Measurements from ENCODE around the gene TOMM70.

DNA sequence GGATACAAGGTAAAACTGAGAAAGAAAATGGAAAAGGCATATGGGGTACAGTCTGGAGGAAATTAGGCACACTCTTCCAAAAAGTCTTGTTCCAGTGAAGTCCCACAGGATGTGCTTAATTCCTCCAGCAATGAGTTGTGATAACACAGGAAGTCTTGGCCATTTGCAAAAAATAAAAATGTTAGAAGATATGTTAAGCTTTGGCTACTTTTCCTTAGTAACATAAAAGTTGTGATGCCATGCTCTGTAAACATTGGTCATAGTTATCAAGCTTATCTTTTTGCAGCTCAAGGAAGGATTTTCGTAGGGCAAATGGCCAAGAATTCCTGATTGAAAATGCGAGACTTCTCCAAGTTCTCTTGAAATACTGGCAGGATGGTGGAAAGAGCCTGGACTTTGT lies 26.8 kb upstream of the TOMM70 start:
- TF ChIP-seq EZH2 (IDR thresholded peaks at IDR 0.05) (no peak), POLR2AphosphoS5 (IDR thresholded peaks at IDR 0.05; ENCODE audit: borderline replicate concordance, low read depth, low read length) (no peak), FOXP2 (optimal IDR thresholded peaks at IDR 0.05; ENCODE audit: control extremely low read depth, extremely low read length, insufficient read depth) (no peak)
